A549 (cell line): ENCODE data around the gene RXFP2.

Experiments used
- FOXS1 ChIP-seq: fragments of 250-450 bp; sonication (Bioruptor Pico); IDR thresholded peaks from 2 replicates; pipeline ENCODE4 v1.5.0; 2020; ENCODE audit warnings: mild to moderate bottlenecking, moderate library complexity
- JUN ChIP-seq, 2 experiments: fragments of >200 bp; sonication (Bioruptor Twin); formaldehyde crosslinking; IDR thresholded peaks; 2 replicates in 1 of 2; 3 replicates in 1 of 2; pipeline ENCODE4 v1.6.1; 2016 to 2017
- MAZ ChIP-seq: fragments of 150-350 bp; IDR thresholded peaks from 2 replicates; pipeline ENCODE4 v1.6.1; 2014; ENCODE audit warnings: antibody characterized with exemption, low read depth, low read length, borderline replicate concordance
- PHF8 ChIP-seq: fragments of 200-600 bp; sonication (generic); IDR thresholded peaks from 2 replicates; pipeline ENCODE4 v1.6.1; 2016; ENCODE audit warnings: low read depth, mild to moderate bottlenecking, antibody characterized with exemption, moderate library complexity, borderline replicate concordance
- POLR2A ChIP-seq: IDR thresholded peaks from 2 replicates; pipeline ENCODE4 v1.6.1; 2012; ENCODE audit warnings: mild to moderate bottlenecking, low read length
- TF ChIP-seq, protein P1 (sequence below): IDR thresholded peaks from 2 replicates; pipeline ENCODE4 v1.6.1; 2012; ENCODE audit warnings: low read depth, borderline replicate concordance
- TF ChIP-seq, protein P2 (sequence below): fragments of >200 bp; sonication (Bioruptor Twin); formaldehyde crosslinking; IDR thresholded peaks from 3 replicates; pipeline ENCODE4 v1.5.1; 2016
- TF ChIP-seq, protein P3 (sequence below): IDR thresholded peaks from 2 replicates; pipeline ENCODE4 v1.6.1; 2012

DNA sequence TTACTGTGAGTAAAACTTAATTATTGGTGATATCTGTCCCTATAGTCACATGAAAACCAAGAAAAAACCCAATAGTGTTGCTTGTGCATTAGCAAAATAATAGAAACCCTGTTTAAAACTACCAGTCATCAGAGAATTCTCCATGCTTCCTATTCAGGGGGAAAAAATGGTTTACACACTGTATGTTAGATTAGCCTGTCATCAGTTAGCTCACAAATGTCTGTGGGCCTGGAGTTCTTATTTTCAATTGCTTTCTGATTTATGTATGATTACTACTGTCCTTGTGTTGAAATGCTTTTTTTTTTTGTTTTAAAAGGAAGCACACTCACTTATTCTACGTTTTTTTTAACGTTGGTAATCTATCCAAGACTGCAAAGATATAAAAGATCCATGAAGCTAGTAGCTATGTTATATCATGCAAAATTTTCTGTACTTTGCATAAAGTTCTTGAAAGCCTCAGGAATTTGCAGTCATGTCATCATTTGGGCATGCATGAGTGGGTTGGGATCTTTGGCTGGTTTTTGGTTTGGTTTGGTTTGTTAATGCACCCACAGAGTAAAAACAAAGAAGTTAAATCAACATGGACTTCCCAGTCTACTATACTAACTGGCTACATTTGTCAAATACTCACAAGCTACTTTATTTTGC is 25.9 kb downstream of the RXFP2 start:
- TF ChIP-seq POLR2A (no peak), PHF8 (no peak), MAZ (no peak), FOXS1 (CRISPR knock-in tag) (no peak), JUN (IDR thresholded peaks at IDR 0.05) (no peak)
- TF ChIP-seq, protein P1, sequence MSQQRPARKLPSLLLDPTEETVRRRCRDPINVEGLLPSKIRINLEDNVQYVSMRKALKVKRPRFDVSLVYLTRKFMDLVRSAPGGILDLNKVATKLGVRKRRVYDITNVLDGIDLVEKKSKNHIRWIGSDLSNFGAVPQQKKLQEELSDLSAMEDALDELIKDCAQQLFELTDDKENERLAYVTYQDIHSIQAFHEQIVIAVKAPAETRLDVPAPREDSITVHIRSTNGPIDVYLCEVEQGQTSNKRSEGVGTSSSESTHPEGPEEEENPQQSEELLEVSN, result no peak
- TF ChIP-seq, protein P2, sequence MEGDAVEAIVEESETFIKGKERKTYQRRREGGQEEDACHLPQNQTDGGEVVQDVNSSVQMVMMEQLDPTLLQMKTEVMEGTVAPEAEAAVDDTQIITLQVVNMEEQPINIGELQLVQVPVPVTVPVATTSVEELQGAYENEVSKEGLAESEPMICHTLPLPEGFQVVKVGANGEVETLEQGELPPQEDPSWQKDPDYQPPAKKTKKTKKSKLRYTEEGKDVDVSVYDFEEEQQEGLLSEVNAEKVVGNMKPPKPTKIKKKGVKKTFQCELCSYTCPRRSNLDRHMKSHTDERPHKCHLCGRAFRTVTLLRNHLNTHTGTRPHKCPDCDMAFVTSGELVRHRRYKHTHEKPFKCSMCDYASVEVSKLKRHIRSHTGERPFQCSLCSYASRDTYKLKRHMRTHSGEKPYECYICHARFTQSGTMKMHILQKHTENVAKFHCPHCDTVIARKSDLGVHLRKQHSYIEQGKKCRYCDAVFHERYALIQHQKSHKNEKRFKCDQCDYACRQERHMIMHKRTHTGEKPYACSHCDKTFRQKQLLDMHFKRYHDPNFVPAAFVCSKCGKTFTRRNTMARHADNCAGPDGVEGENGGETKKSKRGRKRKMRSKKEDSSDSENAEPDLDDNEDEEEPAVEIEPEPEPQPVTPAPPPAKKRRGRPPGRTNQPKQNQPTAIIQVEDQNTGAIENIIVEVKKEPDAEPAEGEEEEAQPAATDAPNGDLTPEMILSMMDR, result no peak
- TF ChIP-seq, protein P3, sequence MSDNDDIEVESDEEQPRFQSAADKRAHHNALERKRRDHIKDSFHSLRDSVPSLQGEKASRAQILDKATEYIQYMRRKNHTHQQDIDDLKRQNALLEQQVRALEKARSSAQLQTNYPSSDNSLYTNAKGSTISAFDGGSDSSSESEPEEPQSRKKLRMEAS, result no peak
